Panc1 (cell line): Measurements from ENCODE around the gene CCNG2. TPM values are rescaled to one million over a fixed set of nuclear protein-coding genes. Genes with fewer than 3 reads are reported as not detected.

ENCODE experiments used
- ATAC-seq: fragments of 200-7000 bp; cut with Tn5 transposase; 2 replicates; pipeline ENCODE4 v1.9.1; 2020; ENCODE audit warnings: mild to moderate bottlenecking, moderate library complexity
- BruUV-seq: library from RNA; stranded (reverse); fragments of 400-500 nt; replicated peaks from 2 replicates; lab custom pipeline; 2021; lab: Mats Ljungman, UMichigan
- CTCF ChIA-PET: fragments of 300-600 bp; sonication (Branson Sonifier 250); formaldehyde crosslinking; loops from one replicate; lab custom pipeline; 2022; ENCODE audit warnings: antibody characterized with exemption; lab: Charles Lee
- POLR2A ChIA-PET: fragments of 300-600 bp; sonication (Branson Sonifier 250); formaldehyde crosslinking; loops from one replicate; lab custom pipeline; 2022; ENCODE audit warnings: antibody characterized with exemption; lab: Charles Lee
- DNase-seq: peaks from one replicate; pipeline ENCODE4 v3.0.0-alpha.2; 2010; ENCODE audit warnings: low read depth, low spot score
- H3K27ac ChIP-seq: 2 replicates; pipeline ENCODE4 v1.5.1; 2011; ENCODE audit warnings: mild to moderate bottlenecking, low read length, inconsistent platforms
- H3K27me3 ChIP-seq: fragments of 200-500 bp; sonication (Bioruptor generic); 2 replicates; pipeline ENCODE4 v1.6.0; 2014; ENCODE audit warnings: low read length, inconsistent platforms; ENCODE audit not compliant: control insufficient read depth, insufficient read depth
- H3K36me3 ChIP-seq: fragments of 200-500 bp; sonication (Bioruptor generic); 2 replicates; pipeline ENCODE4 v1.5.1; 2014; ENCODE audit warnings: inconsistent platforms, mild to moderate bottlenecking, low read length, moderate library complexity; ENCODE audit not compliant: control insufficient read depth, insufficient read depth
- H3K4me1 ChIP-seq: 2 replicates; pipeline ENCODE4 v1.5.1; 2011; ENCODE audit warnings: inconsistent platforms, mild to moderate bottlenecking, low read length, moderate library complexity; ENCODE audit not compliant: control insufficient read depth, insufficient read depth
- H3K4me3 ChIP-seq, 2 experiments: 2 replicates each; pipeline ENCODE4 v1.5.1; 2011 to 2012; ENCODE audit warnings: low read depth in 2 of 2, low read length in 2 of 2, mild to moderate bottlenecking in 2 of 2, inconsistent platforms in 1 of 2, moderate library complexity in 1 of 2
- H3K9me3 ChIP-seq: fragments of 200-500 bp; sonication (Bioruptor generic); 2 replicates; pipeline ENCODE4 v1.5.1; 2014; ENCODE audit warnings: low read depth, mild to moderate bottlenecking, inconsistent platforms, low read length, moderate library complexity; ENCODE audit not compliant: control insufficient read depth, insufficient read depth
- POLR2AphosphoS5 ChIP-seq: IDR thresholded peaks from 2 replicates; pipeline ENCODE4 v1.6.1; 2012; ENCODE audit warnings: mild to moderate bottlenecking, low read depth, low read length, moderate library complexity
- SIN3A ChIP-seq: IDR thresholded peaks from 2 replicates; pipeline ENCODE4 v1.6.1; 2012; ENCODE audit warnings: low read depth, mild to moderate bottlenecking, low read length, moderate library complexity, borderline replicate concordance; ENCODE audit not compliant: insufficient read depth
- TCF7L2 ChIP-seq: IDR thresholded peaks from 2 replicates; pipeline ENCODE4 v1.6.1; 2011; ENCODE audit warnings: mild to moderate bottlenecking, low read depth, low read length, inconsistent platforms
- in situ Hi-C: cut with HindIII; loops from 2 replicates; pipeline ENCODE4 v1.10.0; 2016; ENCODE audit warnings: low sequenced_read_pairs, low pct_unique_long_range_greater_than_20kb
- intact Hi-C: fragments of 100-400 bp; cut with micrococcal nuclease; formaldehyde crosslinking; loops from one replicate; pipeline ENCODE4 v1.10.0; 2022; ENCODE audit not compliant: unreplicated experiment
- total RNA-seq: library from RNA; stranded (reverse); gene quantifications from one replicate; pipeline ENCODE4 v1.2.1, GENCODE V29; 2021; ENCODE audit not compliant: unreplicated experiment
- TF ChIP-seq, protein P1 (sequence below), 2 experiments: IDR thresholded peaks; 2 replicates each; pipeline ENCODE4 v1.6.1; 2011 to 2012; ENCODE audit warnings: low read depth in 2 of 2, control low read depth in 1 of 2, low read length in 1 of 2, mild to moderate bottlenecking in 1 of 2, moderate library complexity in 1 of 2; ENCODE audit not compliant: insufficient read depth in 1 of 2
- TF ChIP-seq, protein P2 (sequence below): fragments of 450-650 bp; IDR thresholded peaks from 2 replicates; pipeline ENCODE4 v1.5.1; 2017; ENCODE audit warnings: mild to moderate bottlenecking

Gene CCNG2
- total RNA-seq, 1 experiment from 2014 or later: 18.4 TPM

DNA sequence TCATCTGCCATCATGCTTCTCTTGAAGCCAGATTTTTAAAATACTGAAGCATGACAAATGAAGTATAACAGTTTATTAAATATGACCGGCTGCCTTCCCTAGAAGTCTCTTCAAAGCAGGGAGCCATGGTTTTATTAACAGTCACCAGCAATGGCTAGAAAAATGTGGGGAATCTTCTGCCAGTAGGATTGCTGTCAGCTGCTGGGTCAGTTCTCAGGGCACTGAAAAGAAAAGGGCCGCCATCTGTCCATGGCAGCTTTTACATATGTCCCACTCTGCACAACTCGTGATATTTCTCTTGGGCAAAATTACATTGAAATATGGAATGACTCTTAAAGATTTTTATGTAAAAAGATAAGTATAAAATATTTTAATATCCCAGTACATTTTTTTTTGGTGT is 2.8 kb downstream of the CCNG2 start:
- POLR2A ChIA-PET: interaction anchor here (0.7 kb wide), 1 partner anchor 20 kb away, joined by 9 read pairs; no protein-coding TSS in a partner anchor
- in situ Hi-C loops (no loop called here), intact Hi-C loops (loop anchor here (5.0 kb wide), 1 partner anchor 83 kb away; the partner anchor contains the start of gene CCNI)
- DNase-seq (no peak), ATAC-seq (no peak)
- Histone ChIP-seq H3K4me1 (peaks cover 4% of the 10 kb centered on the region; the same call in 1 of the 2 replicates), H3K27ac (no peak overlapping the region), H3K27me3 (no peaks in the 10 kb centered on the region), H3K4me3 (no peak overlapping the region), H3K9me3 (no peaks in the 10 kb centered on the region), H3K36me3 (peaks cover 3% of the 10 kb centered on the region)
- no TSS peak for BruUV-seq
- TF ChIP-seq SIN3A (no peak), POLR2AphosphoS5 (no peak), TCF7L2 (no peak)
- TF ChIP-seq, protein P1, sequence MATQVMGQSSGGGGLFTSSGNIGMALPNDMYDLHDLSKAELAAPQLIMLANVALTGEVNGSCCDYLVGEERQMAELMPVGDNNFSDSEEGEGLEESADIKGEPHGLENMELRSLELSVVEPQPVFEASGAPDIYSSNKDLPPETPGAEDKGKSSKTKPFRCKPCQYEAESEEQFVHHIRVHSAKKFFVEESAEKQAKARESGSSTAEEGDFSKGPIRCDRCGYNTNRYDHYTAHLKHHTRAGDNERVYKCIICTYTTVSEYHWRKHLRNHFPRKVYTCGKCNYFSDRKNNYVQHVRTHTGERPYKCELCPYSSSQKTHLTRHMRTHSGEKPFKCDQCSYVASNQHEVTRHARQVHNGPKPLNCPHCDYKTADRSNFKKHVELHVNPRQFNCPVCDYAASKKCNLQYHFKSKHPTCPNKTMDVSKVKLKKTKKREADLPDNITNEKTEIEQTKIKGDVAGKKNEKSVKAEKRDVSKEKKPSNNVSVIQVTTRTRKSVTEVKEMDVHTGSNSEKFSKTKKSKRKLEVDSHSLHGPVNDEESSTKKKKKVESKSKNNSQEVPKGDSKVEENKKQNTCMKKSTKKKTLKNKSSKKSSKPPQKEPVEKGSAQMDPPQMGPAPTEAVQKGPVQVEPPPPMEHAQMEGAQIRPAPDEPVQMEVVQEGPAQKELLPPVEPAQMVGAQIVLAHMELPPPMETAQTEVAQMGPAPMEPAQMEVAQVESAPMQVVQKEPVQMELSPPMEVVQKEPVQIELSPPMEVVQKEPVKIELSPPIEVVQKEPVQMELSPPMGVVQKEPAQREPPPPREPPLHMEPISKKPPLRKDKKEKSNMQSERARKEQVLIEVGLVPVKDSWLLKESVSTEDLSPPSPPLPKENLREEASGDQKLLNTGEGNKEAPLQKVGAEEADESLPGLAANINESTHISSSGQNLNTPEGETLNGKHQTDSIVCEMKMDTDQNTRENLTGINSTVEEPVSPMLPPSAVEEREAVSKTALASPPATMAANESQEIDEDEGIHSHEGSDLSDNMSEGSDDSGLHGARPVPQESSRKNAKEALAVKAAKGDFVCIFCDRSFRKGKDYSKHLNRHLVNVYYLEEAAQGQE (IDR thresholded peaks at IDR 0.05; ENCODE audit: insufficient read depth in 1 of 2, low read depth in 2 of 2, low read length in 1 of 2): no peak
- TF ChIP-seq, protein P2, sequence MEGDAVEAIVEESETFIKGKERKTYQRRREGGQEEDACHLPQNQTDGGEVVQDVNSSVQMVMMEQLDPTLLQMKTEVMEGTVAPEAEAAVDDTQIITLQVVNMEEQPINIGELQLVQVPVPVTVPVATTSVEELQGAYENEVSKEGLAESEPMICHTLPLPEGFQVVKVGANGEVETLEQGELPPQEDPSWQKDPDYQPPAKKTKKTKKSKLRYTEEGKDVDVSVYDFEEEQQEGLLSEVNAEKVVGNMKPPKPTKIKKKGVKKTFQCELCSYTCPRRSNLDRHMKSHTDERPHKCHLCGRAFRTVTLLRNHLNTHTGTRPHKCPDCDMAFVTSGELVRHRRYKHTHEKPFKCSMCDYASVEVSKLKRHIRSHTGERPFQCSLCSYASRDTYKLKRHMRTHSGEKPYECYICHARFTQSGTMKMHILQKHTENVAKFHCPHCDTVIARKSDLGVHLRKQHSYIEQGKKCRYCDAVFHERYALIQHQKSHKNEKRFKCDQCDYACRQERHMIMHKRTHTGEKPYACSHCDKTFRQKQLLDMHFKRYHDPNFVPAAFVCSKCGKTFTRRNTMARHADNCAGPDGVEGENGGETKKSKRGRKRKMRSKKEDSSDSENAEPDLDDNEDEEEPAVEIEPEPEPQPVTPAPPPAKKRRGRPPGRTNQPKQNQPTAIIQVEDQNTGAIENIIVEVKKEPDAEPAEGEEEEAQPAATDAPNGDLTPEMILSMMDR: no peak
- CTCF ChIA-PET: no interaction called here

DNA sequence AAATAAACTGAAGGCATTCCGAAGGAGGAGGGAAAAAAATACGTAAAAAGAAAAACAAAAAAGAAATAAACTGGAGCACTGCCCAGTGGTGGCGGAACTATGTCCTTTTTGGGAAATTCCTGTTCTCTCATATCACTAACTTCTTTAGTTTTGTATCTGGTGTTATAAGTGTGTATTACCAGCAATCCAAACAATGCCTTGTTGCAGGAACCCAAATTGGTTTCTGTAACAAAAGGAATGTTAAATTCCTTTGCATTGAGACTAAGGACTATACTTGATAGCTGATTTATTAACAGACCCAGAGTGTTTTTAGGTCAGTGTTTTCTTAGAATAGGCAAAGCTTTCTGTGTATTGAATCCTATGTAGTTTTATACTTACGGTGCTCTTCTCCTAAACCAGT is 6.6 kb downstream of the CCNG2 start:
- POLR2A ChIA-PET: no interaction called here
- Histone ChIP-seq H3K9me3 (no peaks in the 10 kb centered on the region), H3K27ac (no peak overlapping the region), H3K27me3 (no peaks in the 10 kb centered on the region), H3K36me3 (peaks cover 4% of the 10 kb centered on the region), H3K4me1 (no peaks in the 10 kb centered on the region), H3K4me3 (no peak overlapping the region)
- in situ Hi-C loops: no loop called here
- no peak for TF ChIP-seq SIN3A
- TF ChIP-seq, protein P2: no peak
- no peak for TF ChIP-seq TCF7L2
- no peak for TF ChIP-seq POLR2AphosphoS5
- TF ChIP-seq, protein P1 (IDR thresholded peaks at IDR 0.05; ENCODE audit: insufficient read depth in 1 of 2, low read depth in 2 of 2, low read length in 1 of 2): no peak
- intact Hi-C loops: no loop called here
- DNase-seq: no peak
- BruUV-seq: no TSS peak
- no peak for ATAC-seq
- CTCF ChIA-PET: no interaction called here
